Gastroesophageal sphincter (tissue), 3 donors: ENCODE measurements around the gene ARIH1.

Experiments
- CTCF ChIP-seq, 4 experiments: fragments of 200-600 bp in 2 of 4; fragments of 450-650 bp in 2 of 4; sonication (generic) in 1 of 4; IDR thresholded peaks; one replicate each; pipeline ENCODE4 v1.5.1; 2017 to 2019; ENCODE audit warnings: antibody characterized with exemption in 4 of 4, mild to moderate bottlenecking in 2 of 4, moderate library complexity in 2 of 4
- EP300 ChIP-seq: sonication (generic); formaldehyde crosslinking; IDR thresholded peaks from one replicate; pipeline ENCODE4 v1.6.1; 2017; ENCODE audit warnings: antibody characterized with exemption, mild to moderate bottlenecking
- POLR2A ChIP-seq, 2 donors: fragments of 450-650 bp; IDR thresholded peaks; one replicate each; pipeline ENCODE4 v1.6.1; 2017; ENCODE audit warnings: antibody characterized with exemption in 2 of 2, mild to moderate bottlenecking in 2 of 2, moderate library complexity in 1 of 2
- POLR2AphosphoS5 ChIP-seq: sonication (generic); formaldehyde crosslinking; IDR thresholded peaks from one replicate; pipeline ENCODE4 v1.6.1; 2017; ENCODE audit warnings: antibody characterized with exemption

GRCh38 chr15:72554471-72555425, 80.6 kb downstream of the ARIH1 start:
- no peak for TF ChIP-seq CTCF (IDR thresholded peaks at IDR 0.05)
- TF ChIP-seq EP300 = no peak
- no peak for TF ChIP-seq POLR2AphosphoS5
- no peak for TF ChIP-seq POLR2A (IDR thresholded peaks at IDR 0.05)
